ENCODE results near the gene PLIN3. TPM values are rescaled to one million over a fixed set of nuclear protein-coding genes. Genes with fewer than 3 reads are reported as not detected.
"Not testable (repeated sequence)": the region's sequence is repeated elsewhere in the genome, so short reads cannot be mapped to it uniquely, and the experiment has no call there.

Gene PLIN3
- polyA plus RNA-seq, 1 donor = 122 TPM

- H3K27ac ChIP-seq (ENCODE audit: low read length); H3K36me3 ChIP-seq (ENCODE audit: control insufficient read depth, insufficient read depth, low read length); H3K9me3 ChIP-seq (ENCODE audit: control insufficient read depth, low read depth, low read length); DNase-seq; H3K4me3 ChIP-seq (ENCODE audit: low read length); H3K4me1 ChIP-seq (ENCODE audit: control insufficient read depth, insufficient read depth, low read length); H3K27me3 ChIP-seq (ENCODE audit: control insufficient read depth, insufficient read depth, low read length): not testable (repeated sequence)
- WGBS (ENCODE audit: insufficient coverage, low lambda C conversion rate) = 100% methylated on average over 1 of the region's 11 CpGs
Measured at GRCh38 chr19:4892962-4893361, 25.5 kb upstream of the PLIN3 start.

- no CpG with 5 or more reads among the region's 22 CpGs for WGBS (ENCODE audit: insufficient coverage, low lambda C conversion rate)
- no peaks in the 10 kb centered on the region for H3K27me3 ChIP-seq (ENCODE audit: control insufficient read depth, insufficient read depth, low read length)
- H3K36me3 ChIP-seq (ENCODE audit: control insufficient read depth, insufficient read depth, low read length) = no peaks in the 10 kb centered on the region
- DNase-seq = no peak
- no peaks in the 10 kb centered on the region for H3K4me1 ChIP-seq (ENCODE audit: control insufficient read depth, insufficient read depth, low read length)
- H3K27ac ChIP-seq (ENCODE audit: low read length) = no peak overlapping the region
- no peaks in the 10 kb centered on the region for H3K9me3 ChIP-seq (ENCODE audit: control insufficient read depth, low read depth, low read length)
- no peak overlapping the region for H3K4me3 ChIP-seq (ENCODE audit: low read length)
Measured at GRCh38 chr19:4891066-4891465, 23.6 kb upstream of the PLIN3 start.

DNA sequence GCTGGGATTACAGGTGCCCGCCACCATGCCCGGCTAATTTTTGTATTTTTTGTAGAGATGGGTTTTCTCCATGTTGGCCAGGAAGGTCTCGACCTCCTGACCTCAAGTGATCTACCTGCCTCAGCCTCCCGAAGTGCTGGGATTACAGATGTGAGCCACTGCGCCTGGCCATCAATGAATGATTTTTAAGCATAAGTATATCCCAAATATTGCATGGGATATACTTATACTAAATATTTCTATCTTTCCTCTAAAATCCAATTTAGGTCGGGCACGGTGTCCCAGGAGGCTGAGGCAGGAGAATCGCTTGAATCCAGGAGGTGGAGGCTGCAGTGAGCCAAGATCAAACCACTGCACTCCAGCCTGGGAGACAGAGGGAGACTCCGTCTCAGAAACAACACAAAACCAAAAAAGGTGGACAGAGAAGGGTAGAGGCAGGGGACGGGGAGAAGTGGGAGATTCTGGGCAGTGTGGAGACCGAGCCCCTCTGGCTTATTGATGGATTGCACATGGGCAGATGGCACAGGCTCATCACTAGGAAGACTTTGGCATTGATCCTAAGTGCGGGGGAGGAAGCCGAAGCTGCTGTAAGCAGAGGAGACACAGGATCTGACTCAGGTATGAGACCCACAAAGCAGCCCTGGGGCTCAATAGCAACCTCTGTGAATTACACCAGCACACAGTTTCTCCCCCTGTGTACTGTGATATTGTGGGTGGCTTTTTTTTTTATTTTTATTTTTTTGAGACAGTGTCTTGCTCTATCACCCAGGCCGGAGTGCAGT is 21.8 kb upstream of the PLIN3 start:
- WGBS (ENCODE audit: insufficient coverage, low lambda C conversion rate) = 80% methylated on average over 1 of the region's 14 CpGs
- Histone ChIP-seq H3K27me3 (ENCODE audit: control insufficient read depth, insufficient read depth, low read length) (no peaks in the 10 kb centered on the region), H3K4me3 (ENCODE audit: low read length) (no peak overlapping the region), H3K4me1 (ENCODE audit: control insufficient read depth, insufficient read depth, low read length) (no peaks in the 10 kb centered on the region), H3K27ac (ENCODE audit: low read length) (no peak overlapping the region), H3K36me3 (ENCODE audit: control insufficient read depth, insufficient read depth, low read length) (no peaks in the 10 kb centered on the region), H3K9me3 (ENCODE audit: control insufficient read depth, low read depth, low read length) (no peaks in the 10 kb centered on the region)
- DNase-seq = no peak

- H3K36me3 ChIP-seq (ENCODE audit: control insufficient read depth, insufficient read depth, low read length); H3K4me3 ChIP-seq (ENCODE audit: low read length): not testable (repeated sequence)
Measured at GRCh38 chr19:4887803-4888202, 20.3 kb upstream of the PLIN3 start.

DNA sequence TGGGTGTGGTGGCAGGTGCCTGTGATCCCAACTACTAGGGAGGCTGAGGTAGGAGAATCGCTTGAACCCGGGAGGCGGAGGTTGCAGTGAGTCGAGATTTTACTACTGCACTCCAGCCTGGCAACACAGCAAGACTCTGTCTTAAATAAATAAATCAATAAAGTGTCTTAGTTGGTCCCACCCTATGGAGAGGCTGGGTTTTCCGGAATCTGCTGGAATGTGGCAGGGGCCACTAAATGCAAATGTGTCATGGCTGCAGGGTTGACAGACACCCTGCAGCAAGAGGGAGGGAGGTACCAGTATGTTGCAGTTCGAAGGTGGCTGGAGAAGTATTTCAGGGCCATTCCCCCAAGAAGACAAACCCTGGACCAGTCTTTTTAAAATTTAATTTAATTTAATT is 17.5 kb upstream of the PLIN3 start:
- H3K27me3 ChIP-seq (ENCODE audit: control insufficient read depth, insufficient read depth, low read length); H3K4me1 ChIP-seq (ENCODE audit: control insufficient read depth, insufficient read depth, low read length); DNase-seq; H3K27ac ChIP-seq (ENCODE audit: low read length); H3K9me3 ChIP-seq (ENCODE audit: control insufficient read depth, low read depth, low read length); H3K36me3 ChIP-seq (ENCODE audit: control insufficient read depth, insufficient read depth, low read length); H3K4me3 ChIP-seq (ENCODE audit: low read length): not testable (repeated sequence)
- WGBS (ENCODE audit: insufficient coverage, low lambda C conversion rate) = no CpG with 5 or more reads among the region's 6 CpGs

More at GRCh38 chr19:4887803-4888202, 20.3 kb upstream of the PLIN3 start:
- DNase-seq; H3K9me3 ChIP-seq (ENCODE audit: control insufficient read depth, low read depth, low read length); H3K27ac ChIP-seq (ENCODE audit: low read length); H3K4me1 ChIP-seq (ENCODE audit: control insufficient read depth, insufficient read depth, low read length); H3K27me3 ChIP-seq (ENCODE audit: control insufficient read depth, insufficient read depth, low read length): not testable (repeated sequence)
- no CpG with 5 or more reads among the region's 6 CpGs for WGBS (ENCODE audit: insufficient coverage, low lambda C conversion rate)

- H3K36me3 ChIP-seq (ENCODE audit: control insufficient read depth, insufficient read depth, low read length); H3K27ac ChIP-seq (ENCODE audit: low read length): not testable (repeated sequence)
- 100% methylated on average over 1 of the region's 6 CpGs for WGBS (ENCODE audit: insufficient coverage, low lambda C conversion rate)
Measured at GRCh38 chr19:4882874-4883273, 15.4 kb upstream of the PLIN3 start.

DNA sequence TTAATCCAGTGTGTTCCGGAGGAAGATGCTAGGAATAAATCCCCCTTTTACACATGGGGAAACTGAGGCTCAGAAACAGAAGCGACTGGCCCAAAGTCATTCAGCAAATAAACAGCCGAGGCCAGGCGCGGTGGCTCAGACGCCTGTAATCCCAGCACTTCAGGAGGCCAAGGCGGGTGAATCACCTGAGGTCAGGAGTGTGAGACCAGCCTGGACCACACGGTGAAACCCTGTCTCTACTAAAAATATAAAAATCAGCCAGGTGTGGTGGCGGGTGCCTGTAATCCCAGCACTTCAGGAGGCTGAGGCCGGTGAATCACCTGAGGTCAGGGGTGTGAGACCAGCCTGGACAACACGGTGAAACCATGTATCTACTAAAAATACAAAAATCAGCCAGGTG is 11.6 kb upstream of the PLIN3 start:
- no peak for DNase-seq
- no peaks in the 10 kb centered on the region for H3K36me3 ChIP-seq (ENCODE audit: control insufficient read depth, insufficient read depth, low read length)
- no peaks in the 10 kb centered on the region for H3K27me3 ChIP-seq (ENCODE audit: control insufficient read depth, insufficient read depth, low read length)
- no peak overlapping the region for H3K27ac ChIP-seq (ENCODE audit: low read length)
- peaks cover 2% of the 10 kb centered on the region for H3K4me1 ChIP-seq (ENCODE audit: control insufficient read depth, insufficient read depth, low read length)
- no peak overlapping the region for H3K4me3 ChIP-seq (ENCODE audit: low read length)
- no CpG with 5 or more reads among the region's 11 CpGs for WGBS (ENCODE audit: insufficient coverage, low lambda C conversion rate)
- no peaks in the 10 kb centered on the region for H3K9me3 ChIP-seq (ENCODE audit: control insufficient read depth, low read depth, low read length)

More at GRCh38 chr19:4882874-4883273, 15.4 kb upstream of the PLIN3 start:
- DNase-seq; H3K27me3 ChIP-seq (ENCODE audit: control insufficient read depth, insufficient read depth, low read length); H3K9me3 ChIP-seq (ENCODE audit: control insufficient read depth, low read depth, low read length); H3K4me1 ChIP-seq (ENCODE audit: control insufficient read depth, insufficient read depth, low read length); H3K4me3 ChIP-seq (ENCODE audit: low read length): not testable (repeated sequence)

DNA sequence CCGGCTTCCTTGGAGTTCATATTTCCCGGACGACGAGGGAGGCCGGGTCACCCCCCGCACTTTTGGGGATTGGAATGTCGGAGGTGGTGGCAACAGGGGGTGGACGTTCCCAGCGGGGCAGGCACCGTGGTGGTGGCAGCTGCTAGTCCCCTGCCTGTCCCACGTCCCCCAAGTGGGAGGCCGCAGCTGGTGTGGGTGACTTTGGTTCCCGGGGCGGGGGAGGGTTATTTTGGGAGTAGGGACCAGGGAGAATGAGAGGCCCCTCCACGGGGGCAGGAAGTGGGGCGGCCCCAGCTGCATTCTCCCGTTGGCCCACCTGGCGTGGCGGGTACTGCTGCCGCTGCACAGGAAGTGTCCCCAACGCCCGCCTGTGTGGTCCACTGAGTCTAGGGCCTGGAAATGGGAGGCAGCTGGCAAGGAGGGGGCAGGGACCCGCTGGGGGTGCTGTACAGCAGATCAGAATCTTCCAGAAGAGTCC is 11.1 kb upstream of the PLIN3 start:
- H3K27ac ChIP-seq (ENCODE audit: low read length) = no peak overlapping the region
- H3K4me3 ChIP-seq (ENCODE audit: low read length) = no peak overlapping the region
- WGBS (ENCODE audit: insufficient coverage, low lambda C conversion rate) = no CpG with 5 or more reads among the region's 23 CpGs
- no peaks in the 10 kb centered on the region for H3K27me3 ChIP-seq (ENCODE audit: control insufficient read depth, insufficient read depth, low read length)
- H3K36me3 ChIP-seq (ENCODE audit: control insufficient read depth, insufficient read depth, low read length) = no peaks in the 10 kb centered on the region
- no peak for DNase-seq
- H3K9me3 ChIP-seq (ENCODE audit: control insufficient read depth, low read depth, low read length) = no peaks in the 10 kb centered on the region
- H3K4me1 ChIP-seq (ENCODE audit: control insufficient read depth, insufficient read depth, low read length) = peaks cover 2% of the 10 kb centered on the region

GRCh38 chr19:4877753-4878490 is 10.5 kb upstream of the PLIN3 start:
- no peak for DNase-seq
- WGBS (ENCODE audit: insufficient coverage, low lambda C conversion rate) = no CpG with 5 or more reads among the region's 30 CpGs
- Histone ChIP-seq H3K27ac (ENCODE audit: low read length) (no peak overlapping the region), H3K9me3 (ENCODE audit: control insufficient read depth, low read depth, low read length) (no peaks in the 10 kb centered on the region), H3K27me3 (ENCODE audit: control insufficient read depth, insufficient read depth, low read length) (no peaks in the 10 kb centered on the region), H3K4me3 (ENCODE audit: low read length) (no peak overlapping the region), H3K36me3 (ENCODE audit: control insufficient read depth, insufficient read depth, low read length) (no peaks in the 10 kb centered on the region), H3K4me1 (ENCODE audit: control insufficient read depth, insufficient read depth, low read length) (peaks cover 2% of the 10 kb centered on the region)

GRCh38 chr19:4873930-4874329 is 6.5 kb upstream of the PLIN3 start:
- Histone ChIP-seq H3K9me3 (ENCODE audit: control insufficient read depth, low read depth, low read length) (no peaks in the 10 kb centered on the region), H3K27ac (ENCODE audit: low read length) (no peak overlapping the region), H3K36me3 (ENCODE audit: control insufficient read depth, insufficient read depth, low read length) (no peaks in the 10 kb centered on the region), H3K4me3 (ENCODE audit: low read length) (no peak overlapping the region), H3K27me3 (ENCODE audit: control insufficient read depth, insufficient read depth, low read length) (no peaks in the 10 kb centered on the region), H3K4me1 (ENCODE audit: control insufficient read depth, insufficient read depth, low read length) (peaks cover 15% of the 10 kb centered on the region)
- no peak for DNase-seq
- 100% methylated on average over 1 of the region's 3 CpGs for WGBS (ENCODE audit: insufficient coverage, low lambda C conversion rate)
